ENCODE results near the gene ARFGEF2. TPM values are rescaled to one million over a fixed set of nuclear protein-coding genes. Genes with fewer than 3 reads are reported as not detected.

Gene ARFGEF2
- total and polyA plus RNA-seq, 2 of the 4 experiments (the other 2 are of a cell fraction), result 10.3 to 39.1 TPM

GRCh38 chr20:48924756-48925109, 3.2 kb downstream of the ARFGEF2 start:
- Histone ChIP-seq H3K9me1 (ENCODE audit: insufficient read depth, low read length) (peaks cover 10% of the 10 kb centered on the region), H2BK120ac (ENCODE audit: low read depth, low read length) (no peak overlapping the region), H4K20me1 (ENCODE audit: insufficient read depth, low read length) (peaks cover 17% of the 10 kb centered on the region; the same call in 1 of the 2 replicates), H2AK9ac (replicated peaks; ENCODE audit: low read depth, low read length, poor library complexity) (no peak overlapping the region), H3K79me1 (ENCODE audit: low read depth in 1 of 2, low read length in 2 of 2) (peaks cover 18 to 62% of the 10 kb centered on the region in 2 experiments), H3K27ac (ENCODE audit: insufficient read depth, low read length) (no peak overlapping the region), H3K9me3 (ENCODE audit: control insufficient read depth, insufficient read depth, low read length) (no peaks in the 10 kb centered on the region), H3K4me3 (ENCODE audit: insufficient read depth, low read depth, low read length) (no peak overlapping the region), H3K56ac (ENCODE audit: extremely low read depth, insufficient read depth, low read length) (no peak overlapping the region), H3K9ac (ENCODE audit: low read depth, low read length) (no peak overlapping the region), H2AFZ (replicated peaks; ENCODE audit: low read length, poor library complexity) (no peak overlapping the region), H4K8ac (ENCODE audit: low read depth in 2 of 2, low read length in 2 of 2) (no peak overlapping the region), H3K4me2 (ENCODE audit: low read depth, low read length) (no peak overlapping the region), H3K4ac (ENCODE audit: low read depth, low read length) (no peak overlapping the region), H3K27me3 (ENCODE audit: control insufficient read depth, insufficient read depth, low read length) (no peaks in the 10 kb centered on the region), H4K91ac (ENCODE audit: insufficient read depth, low read depth, low read length) (no peak overlapping the region), H2AK5ac (ENCODE audit: low read depth, low read length) (no peak overlapping the region), H2BK5ac (ENCODE audit: low read depth, low read length, poor library complexity, severe bottlenecking) (no peak overlapping the region), H2BK15ac (ENCODE audit: low read depth, low read length) (no peak overlapping the region), H2BK20ac (ENCODE audit: low read depth, low read length) (no peak overlapping the region), H3K4me1 (ENCODE audit: control insufficient read depth, insufficient read depth, low read length) (peaks cover 13% of the 10 kb centered on the region), H3K14ac (replicated peaks; ENCODE audit: low read depth, low read length) (no peak overlapping the region), H4K5ac (ENCODE audit: low read depth, low read length) (no peak overlapping the region), H3K36me3 (ENCODE audit: control insufficient read depth, insufficient read depth, low read length) (no peaks in the 10 kb centered on the region), H3K23ac (ENCODE audit: low read depth, low read length) (no peak overlapping the region), H3K18ac (ENCODE audit: low read depth, low read length) (no peak overlapping the region)
- POLR2A ChIA-PET (ENCODE audit: unreplicated experiment), result no interaction called here
- in situ Hi-C loops (cut with MboI; ENCODE audit: low sequenced_read_pairs), result loop anchor here (25.0 kb wide), 2 partner anchors 637 to 1262 kb away; no protein-coding TSS in a partner anchor
- dilution Hi-C loops (cut with HindIII; ENCODE audit: low sequenced_read_pairs, unreplicated experiment), result no loop called here
- DNase-seq (no peak), ATAC-seq (ENCODE audit: low read depth) (no peak)
- WGBS, 2 experiments (ENCODE audit: extremely low coverage in 2 of 2, insufficient read length in 1 of 2), result no CpG with 5 or more reads among the region's 3 CpGs
- no TSS peak for BruUV-seq (replicated peaks)
- TF ChIP-seq NFE2L2 (IDR thresholded peaks at IDR 0.05; ENCODE audit: low read depth, low read length) (no peak), POLR2A (IDR thresholded peaks at IDR 0.05; ENCODE audit: low read depth, low read length) (no peak), ELK1 (IDR thresholded peaks at IDR 0.05; ENCODE audit: borderline replicate concordance, low read depth, low read length) (no peak), RAD21 (IDR thresholded peaks at IDR 0.05; ENCODE audit: low read length) (no peak), USF2 (IDR thresholded peaks at IDR 0.05; ENCODE audit: low read depth, low read length) (no peak), MXI1 (IDR thresholded peaks at IDR 0.05; ENCODE audit: borderline replicate concordance, low read depth, low read length) (no peak), MAFK (IDR thresholded peaks at IDR 0.05; ENCODE audit: low read depth, low read length) (no peak), MAZ (IDR thresholded peaks at IDR 0.05; ENCODE audit: borderline replicate concordance, low read depth, low read length) (no peak), FOS (IDR thresholded peaks at IDR 0.05; ENCODE audit: low read depth, low read length) (no peak), CTCF (conservative IDR thresholded peaks at IDR 0.05; ENCODE audit: low read depth, low read length) (no peak)
- intact Hi-C loops (cut with micrococcal nuclease), result no loop called here
- CTCF ChIA-PET, result no interaction called here

Data from IMR-90 (cell line).